Lung (tissue), 12 donors: Measurements from ENCODE around the gene NUP160. TPM values are rescaled to one million over a fixed set of nuclear protein-coding genes. Genes with fewer than 3 reads are reported as not detected.
"Not testable (repeated sequence)": the region's sequence is repeated elsewhere in the genome, so short reads cannot be mapped to it uniquely, and the experiment has no call there.

Source experiments
- ATAC-seq: fragments of 200-7000 bp; cut with Tn5 transposase; one replicate; pipeline ENCODE4 v1.9.1; 2020; ENCODE audit warnings: moderate number of reproducible peaks; ENCODE audit not compliant: insufficient read depth, low FRiP score
- DNase-seq, 3 donors: peaks; one replicate each; pipeline ENCODE4 v3.0.0-alpha.2; 2013 to 2017
- H3K27ac ChIP-seq, 2 donors: one replicate each; pipeline ENCODE4 v1.5.1; 2013; ENCODE audit warnings: mild to moderate bottlenecking in 2 of 2, moderate library complexity in 2 of 2, control low read depth in 1 of 2, inconsistent platforms in 1 of 2, low read depth in 1 of 2, low read length in 1 of 2
- H3K27me3 ChIP-seq, 3 donors: one replicate each; pipeline ENCODE4 v1.5.1; 2013; ENCODE audit warnings: low read length in 2 of 3; ENCODE audit not compliant: control insufficient read depth in 3 of 3, insufficient read depth in 3 of 3
- H3K36me3 ChIP-seq, 4 donors: one replicate each; pipeline ENCODE4 v1.5.1; 2013; ENCODE audit warnings: low read length in 4 of 4, mild to moderate bottlenecking in 1 of 4, moderate library complexity in 1 of 4; ENCODE audit not compliant: control insufficient read depth in 4 of 4, insufficient read depth in 4 of 4
- H3K4me1 ChIP-seq, 5 donors: one replicate each; pipeline ENCODE4 v1.5.1; 2013; ENCODE audit warnings: low read length in 5 of 5, mild to moderate bottlenecking in 2 of 5, moderate library complexity in 1 of 5; ENCODE audit not compliant: control insufficient read depth in 5 of 5, insufficient read depth in 5 of 5
- H3K4me3 ChIP-seq: one replicate; pipeline ENCODE4 v1.5.1; 2013; ENCODE audit warnings: mild to moderate bottlenecking, control low read depth, moderate library complexity
- H3K9ac ChIP-seq, 2 donors: one replicate each; pipeline ENCODE4 v1.5.1; 2013; ENCODE audit warnings: low read length in 2 of 2, control low read depth in 1 of 2; ENCODE audit not compliant: insufficient read depth in 1 of 2
- H3K9me3 ChIP-seq, 4 donors: one replicate each; pipeline ENCODE4 v1.5.1; 2013; ENCODE audit warnings: low read length in 3 of 4, mild to moderate bottlenecking in 1 of 4, moderate library complexity in 1 of 4; ENCODE audit not compliant: control insufficient read depth in 4 of 4, insufficient read depth in 3 of 4
- CTCF ChIP-seq: IDR thresholded peaks from 2 replicates; pipeline ENCODE4 v1.5.1; 2012; ENCODE audit warnings: mild to moderate bottlenecking; ENCODE audit errors: control extremely low read depth, extremely low read depth
- WGBS, 2 donors: extraction: QIAGEN DNeasy Blood & Tissue Kit; methylation state at CpG; one replicate each; pipeline ENCODE4 v1.1.7; 2013; 5-methylcytosine and 5-hydroxymethylcytosine counted together
- polyA plus RNA-seq, 2 donors: library from polyadenylated mRNA; stranded (reverse); fragments of 200-250 nt; gene quantifications; one replicate each; pipeline ENCODE4 v1.2.1, GENCODE V29; 2013
- total RNA-seq, 2 donors: library from RNA; depleted of rRNA in 1 of 2; stranded (reverse); fragments of >200 nt in 1 of 2; gene quantifications; one replicate each; pipeline ENCODE4 v1.2.1, GENCODE V29; 2014 to 2021
- donor health status: control.
- donor health status: control.
- donor health status: Bipolar disorder and iron deficiency.
- donor health status: healthy.
- donor health status: DM: yes; HTN: yes; CAD: no.

The NUP160 gene
- total and polyA plus RNA-seq, 4 donors: 15.8 to 94.1 (median 26.8) TPM

DNA sequence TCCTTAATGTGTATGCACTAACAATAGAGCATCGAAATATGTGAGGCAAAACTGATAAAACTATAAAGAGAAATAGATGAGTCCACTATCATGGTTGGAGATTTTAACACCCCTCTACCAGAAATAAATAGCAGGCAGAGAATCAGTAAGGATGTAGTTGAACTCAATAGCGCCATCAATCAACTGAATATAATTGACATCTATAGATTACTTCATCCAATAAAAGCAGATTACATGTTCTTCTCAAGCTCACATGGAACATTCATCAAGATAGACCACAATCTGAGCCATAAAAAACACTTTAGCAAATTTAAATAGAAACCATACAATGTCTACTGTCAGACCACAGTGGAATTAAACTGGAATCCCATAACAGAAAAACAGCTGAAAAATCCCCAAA is 46.9 kb upstream of the NUP160 start:
- no peaks in the 10 kb centered on the region for H3K27me3 ChIP-seq
- ATAC-seq: no peak
- TF ChIP-seq CTCF: no peak
- no peak for DNase-seq
- no peak overlapping the region for H3K27ac ChIP-seq
- H3K9ac ChIP-seq: no peak overlapping the region
- whole genome bisulfite sequencing, 2 donors: 97 to 100% methylated on average over 2 of the region's 2 CpGs
- no peaks in the 10 kb centered on the region for H3K36me3 ChIP-seq
- H3K4me3 ChIP-seq: no peak overlapping the region
- no peaks in the 10 kb centered on the region for H3K9me3 ChIP-seq
- H3K4me1 ChIP-seq: no peaks in the 10 kb centered on the region

- not testable (repeated sequence) for H3K27me3 ChIP-seq, H3K9me3 ChIP-seq, H3K4me3 ChIP-seq, DNase-seq, H3K4me1 ChIP-seq, ATAC-seq, H3K27ac ChIP-seq, H3K9ac ChIP-seq, H3K36me3 ChIP-seq
- 86 to 89% methylated on average over 53 to 55 of the region's 57 CpGs for WGBS, 2 donors
Observed at GRCh38 chr11:47892546-47893276, 44.6 kb upstream of the NUP160 start.

- Histone ChIP-seq H3K27me3 (no peaks in the 10 kb centered on the region), H3K4me3 (no peak overlapping the region), H3K9me3 (no peaks in the 10 kb centered on the region), H3K27ac (no peak overlapping the region), H3K4me1 (no peaks in the 10 kb centered on the region), H3K36me3 (no peaks in the 10 kb centered on the region), H3K9ac (no peak overlapping the region)
- TF ChIP-seq CTCF: no peak
- 89 to 94% methylated on average over 3 of the region's 3 CpGs for WGBS, 2 donors
- ATAC-seq: no peak
- no peak for DNase-seq
Observed at GRCh38 chr11:47891886-47892285, 43.7 kb upstream of the NUP160 start.

GRCh38 chr11:47889714-47890441 is 41.7 kb upstream of the NUP160 start:
- Histone ChIP-seq H3K9me3 (no peaks in the 10 kb centered on the region), H3K4me1 (peaks cover 0 to 7% (median 6%) of the 10 kb centered on the region in 5 donors), H3K4me3 (no peak overlapping the region), H3K27ac (no peak overlapping the region), H3K27me3 (no peaks in the 10 kb centered on the region), H3K9ac (no peak overlapping the region), H3K36me3 (no peaks in the 10 kb centered on the region)
- WGBS, 2 donors: 27 to 31% methylated on average over 4 of the region's 4 CpGs
- ATAC-seq: no peak
- peak in 2 of 3 donors; percentile 32 to 35 for DNase-seq
- no peak for TF ChIP-seq CTCF
